ENCODE data around the gene TP53TG5.

Gene TP53TG5

GRCh38 chr20:45325371-45325770 lies 52.8 kb downstream of the TP53TG5 start:
- no peak for DNase-seq (ENCODE audit: low read depth in 2 of 2)

- DNase-seq (ENCODE audit: low read depth in 2 of 2): no peak
These were observed 54.4 kb downstream of the TP53TG5 start for GRCh38 chr20:45323731-45324130.

GRCh38 chr20:45322952-45323383 lies 55.2 kb downstream of the TP53TG5 start:
- DNase-seq (ENCODE audit: low read depth in 2 of 2): no peak

All from stimulated activated CD8-positive, alpha-beta memory T cell treated with anti-CD3 and anti-CD28 coated beads, Interleukin-2, amount 100 ng/mL, for 48 hours (primary cell).